HEK293 (cell line): ENCODE results near the gene ANGPTL2.

Experiments used
- CTCF ChIA-PET: fragments of 350-600 bp; formaldehyde crosslinking; extraction: SDS; loops from one replicate; lab custom pipeline; 2021; ENCODE audit warnings: antibody characterized with exemption; lab: Yijun Ruan, JAX
- POLR2A ChIA-PET: fragments of 300-600 bp; formaldehyde crosslinking; extraction: SDS; loops from one replicate; lab custom pipeline; 2020; ENCODE audit warnings: antibody characterized with exemption, inconsistent platforms; lab: Yijun Ruan, JAX
- H3K27ac ChIP-seq: fragments of 200-500 bp; sonication (Bioruptor generic); 2 replicates; pipeline ENCODE4 v1.5.1; 2014; ENCODE audit warnings: low read depth, low read length, control low read depth, inconsistent platforms; ENCODE audit errors: extremely low read depth
- H3K36me3 ChIP-seq, 2 experiments: fragments of 200-500 bp in 1 of 2; sonication (Bioruptor generic) in 1 of 2; 1 replicate in 1 of 2; 2 replicates in 1 of 2; pipeline ENCODE4 v1.5.1; 2014 to 2017; ENCODE audit warnings: inconsistent platforms in 2 of 2, low read length in 2 of 2; ENCODE audit not compliant: control insufficient read depth in 2 of 2, insufficient read depth in 1 of 2
- H3K4me1 ChIP-seq: fragments of 200-500 bp; sonication (Bioruptor generic); 2 replicates; pipeline ENCODE4 v1.5.1; 2014; ENCODE audit warnings: mild to moderate bottlenecking, low read length, inconsistent platforms; ENCODE audit not compliant: control insufficient read depth, insufficient read depth
- H3K4me3 ChIP-seq: 2 replicates; pipeline ENCODE4 v1.5.1; 2011; ENCODE audit warnings: low read depth, mild to moderate bottlenecking, control low read depth, low read length, moderate library complexity
- H3K9me3 ChIP-seq: fragments of 200-500 bp; sonication (Bioruptor generic); 2 replicates; pipeline ENCODE4 v1.5.1; 2014; ENCODE audit warnings: low read depth, low read length, inconsistent platforms; ENCODE audit not compliant: control insufficient read depth, insufficient read depth
- BCL6B ChIP-seq: fragments of 450-650 bp; formaldehyde crosslinking; IDR thresholded peaks from 2 replicates; pipeline ENCODE4 v1.5.1; 2017; ENCODE audit warnings: missing biosample characterization, missing genetic modification characterization
- GLI4 ChIP-seq: fragments of 450-650 bp; formaldehyde crosslinking; IDR thresholded peaks from 2 replicates; pipeline ENCODE4 v1.5.1; 2016; ENCODE audit warnings: missing biosample characterization, missing genetic modification characterization
- IKZF3 ChIP-seq: fragments of 450-650 bp; IDR thresholded peaks from 2 replicates; pipeline ENCODE4 v1.5.0; 2018; ENCODE audit warnings: missing biosample characterization, mild to moderate bottlenecking, missing genetic modification characterization, moderate library complexity
- KLF1 ChIP-seq: fragments of 450-650 bp; formaldehyde crosslinking; IDR thresholded peaks from 2 replicates; pipeline ENCODE4 v1.5.1; 2016; ENCODE audit warnings: missing biosample characterization, missing genetic modification characterization
- RBAK ChIP-seq: fragments of 450-650 bp; formaldehyde crosslinking; IDR thresholded peaks from 2 replicates; pipeline ENCODE4 v1.5.1; 2016; ENCODE audit warnings: missing biosample characterization, missing genetic modification characterization
- TCF7L2 ChIP-seq: IDR thresholded peaks from 2 replicates; pipeline ENCODE4 v1.6.1; 2011; ENCODE audit warnings: low read depth, mild to moderate bottlenecking, inconsistent platforms, low read length, moderate library complexity, borderline replicate concordance
- WT1 ChIP-seq: fragments of 450-650 bp; formaldehyde crosslinking; IDR thresholded peaks from 2 replicates; pipeline ENCODE4 v1.5.1; 2016; ENCODE audit warnings: missing biosample characterization, missing genetic modification characterization
- ZBTB10 ChIP-seq: fragments of 450-650 bp; formaldehyde crosslinking; IDR thresholded peaks from 2 replicates; pipeline ENCODE4 v1.5.1; 2016; ENCODE audit warnings: missing biosample characterization, missing genetic modification characterization
- ZBTB6 ChIP-seq: fragments of 450-650 bp; formaldehyde crosslinking; IDR thresholded peaks from 2 replicates; pipeline ENCODE4 v1.5.1; 2017; ENCODE audit warnings: missing biosample characterization, missing genetic modification characterization
- ZFP3 ChIP-seq: fragments of 450-650 bp; formaldehyde crosslinking; IDR thresholded peaks from 2 replicates; pipeline ENCODE4 v1.5.1; 2016; ENCODE audit warnings: low read depth, missing biosample characterization, missing genetic modification characterization
- ZFP37 ChIP-seq: fragments of 450-650 bp; formaldehyde crosslinking; IDR thresholded peaks from 2 replicates; pipeline ENCODE4 v1.5.1; 2016; ENCODE audit warnings: missing biosample characterization, missing genetic modification characterization
- ZNF140 ChIP-seq: fragments of 450-650 bp; formaldehyde crosslinking; IDR thresholded peaks from 2 replicates; pipeline ENCODE4 v1.5.1; 2016; ENCODE audit warnings: missing biosample characterization, missing genetic modification characterization
- ZNF146 ChIP-seq: fragments of 450-650 bp; formaldehyde crosslinking; IDR thresholded peaks from 2 replicates; pipeline ENCODE4 v1.5.1; 2016; ENCODE audit warnings: missing biosample characterization, missing genetic modification characterization
- ZNF19 ChIP-seq: fragments of 450-650 bp; formaldehyde crosslinking; IDR thresholded peaks from 2 replicates; pipeline ENCODE4; 2016; ENCODE audit warnings: missing biosample characterization, missing genetic modification characterization, low read depth
- ZNF280C ChIP-seq: fragments of 450-650 bp; formaldehyde crosslinking; IDR thresholded peaks from 2 replicates; pipeline ENCODE4 v1.5.1; 2016; ENCODE audit warnings: missing biosample characterization, missing genetic modification characterization
- ZNF561 ChIP-seq: fragments of 450-650 bp; IDR thresholded peaks from 2 replicates; pipeline ENCODE4 v1.5.1; 2018; ENCODE audit warnings: missing biosample characterization, missing genetic modification characterization, borderline replicate concordance
- ZNF610 ChIP-seq: fragments of 450-650 bp; formaldehyde crosslinking; IDR thresholded peaks from 2 replicates; pipeline ENCODE4 v1.5.1; 2016; ENCODE audit warnings: missing biosample characterization, missing genetic modification characterization, borderline replicate concordance
- ZNF639 ChIP-seq: fragments of 450-650 bp; formaldehyde crosslinking; IDR thresholded peaks from 2 replicates; pipeline ENCODE4 v1.5.1; 2016; ENCODE audit warnings: missing biosample characterization, missing genetic modification characterization
- ZNF843 ChIP-seq: fragments of 450-650 bp; formaldehyde crosslinking; IDR thresholded peaks from 2 replicates; pipeline ENCODE4 v1.5.1; 2016; ENCODE audit warnings: missing biosample characterization, missing genetic modification characterization
- ZSCAN23 ChIP-seq: fragments of 450-650 bp; formaldehyde crosslinking; IDR thresholded peaks from 2 replicates; pipeline ENCODE4 v1.5.1; 2016; ENCODE audit warnings: missing biosample characterization, missing genetic modification characterization

The ANGPTL2 gene

GRCh38 chr9:127167560-127168326, 45.3 kb upstream of the ANGPTL2 start:
- Histone ChIP-seq H3K4me1 (no peaks in the 10 kb centered on the region), H3K36me3 (peaks cover 0 to 3% of the 10 kb centered on the region in 2 experiments; a peak in 1 of 3 replicates), H3K27ac (no peak overlapping the region), H3K4me3 (no peak overlapping the region), H3K9me3 (no peaks in the 10 kb centered on the region)
- ChIA-PET CTCF (no interaction called here), POLR2A (interaction anchor here (0.6 kb wide), 1 partner anchor 253 kb away, joined by 5 read pairs; the partner anchor contains the start of gene RALGPS1)
- TF ChIP-seq ZBTB6 (tag by site-specific recombination) (no peak), IKZF3 (tag by site-specific recombination) (no peak), WT1 (tag by site-specific recombination) (no peak), ZNF639 (tag by site-specific recombination) (no peak), ZFP37 (tag by site-specific recombination) (no peak), TCF7L2 (no peak), ZNF19 (tag by site-specific recombination) (no peak)

- Histone ChIP-seq H3K27ac (no peak overlapping the region), H3K9me3 (no peaks in the 10 kb centered on the region), H3K36me3 (peaks cover 0 to 3% of the 10 kb centered on the region in 2 experiments; a peak in 1 of 3 replicates), H3K4me1 (no peaks in the 10 kb centered on the region), H3K4me3 (no peak overlapping the region)
- POLR2A ChIA-PET, result no interaction called here
- CTCF ChIA-PET, result interaction anchor here (0.7 kb wide), 1 partner anchor 9 kb away, joined by 3 read pairs; no protein-coding TSS in a partner anchor
- TF ChIP-seq ZNF843 (tag by site-specific recombination) (no peak), KLF1 (tag by site-specific recombination) (peak; percentile 76), ZNF610 (no peak), ZSCAN23 (tag by site-specific recombination) (no peak), ZBTB10 (tag by site-specific recombination) (no peak), ZNF146 (tag by site-specific recombination) (no peak), GLI4 (no peak)
Observed at GRCh38 chr9:127166651-127167524, 44.5 kb upstream of the ANGPTL2 start.

- ChIA-PET POLR2A (no interaction called here), CTCF (interaction anchor here (0.6 to 1.3 kb wide), 3 partner anchors 9 to 32 kb away, joined by 3 to 5 read pairs (median 3); no protein-coding TSS in a partner anchor)
- no peak overlapping the region for H3K27ac ChIP-seq
- no peak for TF ChIP-seq ZNF280C (tag by site-specific recombination)
- no peak for TF ChIP-seq RBAK
- no peak for TF ChIP-seq ZNF140 (tag by site-specific recombination)
- no peak for TF ChIP-seq ZNF561 (tag by site-specific recombination)
- TF ChIP-seq ZFP3 (tag by site-specific recombination), result no peak
- no peak for TF ChIP-seq BCL6B (tag by site-specific recombination)
Observed at GRCh38 chr9:127166111-127166510, 43.7 kb upstream of the ANGPTL2 start.

More at GRCh38 chr9:127166111-127166510, 43.7 kb upstream of the ANGPTL2 start:
- no peaks in the 10 kb centered on the region for H3K4me1 ChIP-seq
- no peaks in the 10 kb centered on the region for H3K9me3 ChIP-seq
- peaks cover 0 to 3% of the 10 kb centered on the region in 2 experiments; a peak in 1 of 3 replicates for H3K36me3 ChIP-seq
- no peak overlapping the region for H3K4me3 ChIP-seq
